Dendritic cell treated with granulocyte-macrophage colony-stimulating factor and Interleukin-4, amounts not matched to agents 40 ng/mL and 50 ng/mL, for 4 days (primary cell): ENCODE data around the gene PARD6G.
A peak's percentile ranks its signal among the peaks of the same experiment; 100 is the strongest.

Source experiments
- H3K27ac Mint-ChIP-seq: one replicate; pipeline ENCODE4 v1.8.0; 2022; ENCODE audit warnings: mild to moderate bottlenecking, mixed read lengths
- H3K27me3 Mint-ChIP-seq: one replicate; pipeline ENCODE4 v1.8.0; 2022; ENCODE audit warnings: mild to moderate bottlenecking, mixed read lengths
- H3K36me3 Mint-ChIP-seq: one replicate; pipeline ENCODE4 v1.8.0; 2022; ENCODE audit warnings: low read depth, mixed read lengths
- H3K4me1 Mint-ChIP-seq: one replicate; pipeline ENCODE4 v1.8.0; 2022; ENCODE audit warnings: low read depth, mixed read lengths
- H3K4me3 Mint-ChIP-seq: one replicate; pipeline ENCODE4 v1.8.0; 2022; ENCODE audit warnings: mild to moderate bottlenecking, moderate library complexity, mixed read lengths
- H3K9me3 Mint-ChIP-seq: one replicate; pipeline ENCODE4 v1.8.0; 2022; ENCODE audit warnings: mixed read lengths
- intact Hi-C: fragments of 100-400 bp; cut with micrococcal nuclease; formaldehyde crosslinking; loops from one replicate; pipeline ENCODE4 v1.15.0; 2022

The PARD6G gene

GRCh38 chr18:80154293-80154692 is 93.0 kb downstream of the PARD6G start:
- Mint-ChIP-seq H3K4me3 (no peak overlapping the region), H3K27ac (no peak overlapping the region)

DNA sequence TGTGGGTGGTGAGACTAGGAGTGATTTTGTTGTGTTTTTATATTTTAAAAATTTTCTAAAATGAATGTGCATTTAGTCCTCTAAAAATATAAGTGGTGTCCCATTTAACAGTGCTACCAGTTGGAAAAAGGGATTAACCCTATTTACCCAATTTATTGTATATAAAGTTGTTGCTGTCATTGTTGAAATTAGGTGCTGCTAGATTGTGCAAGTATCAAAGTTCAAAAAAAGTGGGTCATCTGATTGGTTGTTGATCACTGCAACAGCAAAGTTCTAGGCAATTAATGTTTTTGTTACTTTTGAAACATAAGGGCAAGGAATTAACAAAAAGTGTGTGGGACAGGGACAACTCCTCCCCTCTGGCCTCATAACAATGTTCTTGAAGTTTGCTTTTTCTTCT is 97.6 kb downstream of the PARD6G start:
- H3K36me3 Mint-ChIP-seq: peaks cover 9% of the 10 kb centered on the region
- peaks cover 5% of the 10 kb centered on the region for H3K27me3 Mint-ChIP-seq
- no peak overlapping the region for H3K27ac Mint-ChIP-seq
- no peaks in the 10 kb centered on the region for H3K9me3 Mint-ChIP-seq
- peaks cover 21% of the 10 kb centered on the region for H3K4me1 Mint-ChIP-seq
- intact Hi-C loops: loop anchor here (5.0 to 10.0 kb wide), 3 partner anchors 37 to 475 kb away; partner anchors contain the start of genes CTDP1 and RBFA
- H3K4me3 Mint-ChIP-seq: no peak overlapping the region

More at GRCh38 chr18:80154293-80154692, 93.0 kb downstream of the PARD6G start:
- intact Hi-C loops: no loop called here
- peaks cover 3% of the 10 kb centered on the region for H3K27me3 Mint-ChIP-seq
- peaks cover 14% of the 10 kb centered on the region for H3K4me1 Mint-ChIP-seq
- peaks cover under 1% of the 10 kb centered on the region for H3K36me3 Mint-ChIP-seq
- H3K9me3 Mint-ChIP-seq: no peaks in the 10 kb centered on the region

- intact Hi-C loops: loop anchor here (5.0 to 10.0 kb wide), 3 partner anchors 36 to 474 kb away; partner anchors contain the start of genes CTDP1 and RBFA
- peaks cover 9% of the 10 kb centered on the region for H3K36me3 Mint-ChIP-seq
Observed at GRCh38 chr18:80148326-80149199, 98.8 kb downstream of the PARD6G start.

GRCh38 chr18:80147418-80148325 is 99.6 kb downstream of the PARD6G start:
- Mint-ChIP-seq H3K36me3 (peaks cover 9% of the 10 kb centered on the region), H3K4me3 (peak overlapping the region; percentile 81)
- intact Hi-C loops: loop anchor here (1.0 to 10.0 kb wide), 4 partner anchors 35 to 473 kb away; partner anchors contain the start of genes CTDP1, RBFA and TXNL4A

More at GRCh38 chr18:80148326-80149199, 98.8 kb downstream of the PARD6G start:
- peaks cover 21% of the 10 kb centered on the region for H3K4me1 Mint-ChIP-seq
- peak overlapping the region; percentile 81 for H3K4me3 Mint-ChIP-seq
- H3K27ac Mint-ChIP-seq: peak overlapping the region; percentile 86
- no peaks in the 10 kb centered on the region for H3K9me3 Mint-ChIP-seq
- H3K27me3 Mint-ChIP-seq: peaks cover 5% of the 10 kb centered on the region

DNA sequence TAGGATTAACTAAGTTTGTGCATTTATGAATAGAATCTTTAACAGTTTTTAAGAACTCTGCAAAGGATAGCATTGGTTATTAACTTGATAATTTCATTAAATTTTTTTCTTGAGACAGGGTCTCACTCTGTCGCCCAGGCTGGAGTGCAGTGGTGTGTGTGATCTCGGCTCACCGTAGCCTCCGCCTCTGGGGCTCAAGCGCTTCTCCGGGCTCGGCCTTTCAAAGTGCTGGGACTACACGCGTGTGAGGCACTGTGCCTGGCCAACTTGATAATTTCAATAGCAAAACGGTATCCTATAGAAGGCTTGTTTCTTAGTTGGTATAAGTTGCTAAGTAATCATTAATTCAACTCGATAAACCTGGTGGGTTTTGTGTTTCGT is 100.3 kb downstream of the PARD6G start:
- intact Hi-C loops: loop anchor here (1.0 to 10.0 kb wide), 4 partner anchors 35 to 472 kb away; partner anchors contain the start of genes CTDP1, RBFA and TXNL4A
- Mint-ChIP-seq H3K36me3 (peaks cover 9% of the 10 kb centered on the region), H3K4me3 (peak overlapping the region; percentile 81), H3K9me3 (no peaks in the 10 kb centered on the region), H3K27ac (peak overlapping the region; percentile 86), H3K4me1 (peaks cover 21% of the 10 kb centered on the region), H3K27me3 (peaks cover 5% of the 10 kb centered on the region)

More at GRCh38 chr18:80147418-80148325, 99.6 kb downstream of the PARD6G start:
- Mint-ChIP-seq H3K27me3 (peaks cover 5% of the 10 kb centered on the region), H3K27ac (peak overlapping the region; percentile 86), H3K4me1 (peaks cover 21% of the 10 kb centered on the region), H3K9me3 (no peaks in the 10 kb centered on the region)

- no peaks in the 10 kb centered on the region for H3K9me3 Mint-ChIP-seq
- no peak overlapping the region for H3K27ac Mint-ChIP-seq
- intact Hi-C loops: loop anchor here (5.0 to 10.0 kb wide), 3 partner anchors 33 to 470 kb away; partner anchors contain the start of genes CTDP1 and RBFA
- peaks cover 13% of the 10 kb centered on the region for H3K4me1 Mint-ChIP-seq
- peaks cover 13% of the 10 kb centered on the region for H3K36me3 Mint-ChIP-seq
- H3K4me3 Mint-ChIP-seq: no peak overlapping the region
- peaks cover 5% of the 10 kb centered on the region for H3K27me3 Mint-ChIP-seq
Observed at GRCh38 chr18:80145196-80145804, 102.0 kb downstream of the PARD6G start.

DNA sequence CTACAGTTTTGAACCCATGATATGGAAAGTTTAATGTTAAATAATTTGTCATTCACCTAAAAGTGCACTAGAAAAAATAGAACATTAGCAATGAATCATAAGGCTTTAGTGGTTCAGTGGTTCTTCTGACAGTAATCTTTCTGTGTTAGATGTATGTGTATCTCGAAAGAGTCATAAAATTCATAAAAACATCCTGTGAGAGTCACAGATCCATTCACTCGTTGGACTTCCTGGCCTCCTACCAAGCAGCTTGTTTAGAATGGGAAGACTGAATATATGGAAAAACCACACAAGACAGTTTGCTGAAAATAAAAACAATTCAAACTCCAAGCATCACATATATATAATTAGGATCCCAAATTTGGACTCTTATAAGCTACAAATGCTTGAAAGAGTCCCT is 103.4 kb downstream of the PARD6G start:
- intact Hi-C loops: loop anchor here (10.0 kb wide), 1 partner anchor 469 kb away; the partner anchor contains the start of gene CTDP1
- Mint-ChIP-seq H3K4me1 (peaks cover 3% of the 10 kb centered on the region), H3K36me3 (peaks cover 18% of the 10 kb centered on the region), H3K27me3 (peaks cover 5% of the 10 kb centered on the region), H3K27ac (no peak overlapping the region), H3K4me3 (no peak overlapping the region), H3K9me3 (no peaks in the 10 kb centered on the region)

- Mint-ChIP-seq H3K27ac (no peak overlapping the region), H3K4me3 (no peak overlapping the region), H3K36me3 (peaks cover 46% of the 10 kb centered on the region), H3K4me1 (no peaks in the 10 kb centered on the region), H3K9me3 (no peaks in the 10 kb centered on the region), H3K27me3 (no peaks in the 10 kb centered on the region)
- intact Hi-C loops: loop anchor here (10.0 kb wide), 1 partner anchor 466 kb away; the partner anchor contains the start of gene CTDP1
Observed at GRCh38 chr18:80140455-80140985, 106.8 kb downstream of the PARD6G start.

DNA sequence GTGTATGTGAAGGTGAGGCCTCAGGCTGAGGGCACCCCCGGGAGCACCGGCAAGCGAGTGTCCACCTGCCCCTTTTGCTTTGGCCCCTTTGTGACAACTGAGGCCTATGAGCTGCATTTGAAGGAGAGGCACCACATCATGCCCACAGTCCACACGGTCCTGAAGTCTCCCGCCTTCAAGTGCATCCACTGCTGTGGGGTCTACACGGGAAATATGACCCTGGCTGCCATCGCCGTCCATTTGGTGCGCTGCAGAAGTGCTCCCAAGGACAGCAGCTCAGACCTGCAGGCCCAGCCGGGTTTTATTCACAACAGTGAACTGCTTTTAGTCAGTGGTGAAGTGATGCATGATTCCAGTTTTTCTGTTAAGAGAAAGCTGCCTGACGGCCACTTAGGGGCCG is 109.3 kb downstream of the PARD6G start:
- H3K27ac Mint-ChIP-seq: no peak overlapping the region
- no peaks in the 10 kb centered on the region for H3K27me3 Mint-ChIP-seq
- no peak overlapping the region for H3K4me3 Mint-ChIP-seq
- intact Hi-C loops: no loop called here
- no peaks in the 10 kb centered on the region for H3K9me3 Mint-ChIP-seq
- no peaks in the 10 kb centered on the region for H3K4me1 Mint-ChIP-seq
- H3K36me3 Mint-ChIP-seq: peaks cover 72% of the 10 kb centered on the region

GRCh38 chr18:80137137-80137536 is 110.2 kb downstream of the PARD6G start:
- Mint-ChIP-seq H3K27ac (no peak overlapping the region), H3K4me3 (no peak overlapping the region), H3K9me3 (no peaks in the 10 kb centered on the region), H3K27me3 (no peaks in the 10 kb centered on the region), H3K36me3 (peaks cover 80% of the 10 kb centered on the region), H3K4me1 (no peaks in the 10 kb centered on the region)
- intact Hi-C loops: no loop called here

DNA sequence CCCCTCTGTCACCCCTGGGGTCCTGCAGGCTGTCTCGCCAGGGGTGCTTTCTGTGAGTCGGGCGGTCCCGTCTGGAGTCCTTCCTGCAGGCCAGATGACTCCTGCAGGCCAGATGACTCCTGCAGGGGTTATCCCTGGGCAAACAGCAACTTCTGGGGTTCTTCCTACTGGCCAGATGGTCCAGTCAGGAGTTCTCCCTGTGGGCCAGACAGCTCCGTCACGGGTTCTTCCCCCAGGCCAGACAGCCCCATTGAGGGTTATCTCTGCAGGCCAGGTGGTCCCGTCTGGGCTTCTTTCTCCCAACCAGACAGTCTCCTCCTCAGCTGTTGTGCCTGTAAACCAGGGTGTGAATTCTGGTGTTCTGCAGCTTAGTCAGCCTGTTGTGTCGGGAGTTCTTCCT is 110.6 kb downstream of the PARD6G start:
- intact Hi-C loops: no loop called here
- Mint-ChIP-seq H3K4me1 (no peaks in the 10 kb centered on the region), H3K36me3 (peaks cover 82% of the 10 kb centered on the region), H3K4me3 (no peak overlapping the region), H3K27me3 (no peaks in the 10 kb centered on the region), H3K27ac (no peak overlapping the region), H3K9me3 (no peaks in the 10 kb centered on the region)

DNA sequence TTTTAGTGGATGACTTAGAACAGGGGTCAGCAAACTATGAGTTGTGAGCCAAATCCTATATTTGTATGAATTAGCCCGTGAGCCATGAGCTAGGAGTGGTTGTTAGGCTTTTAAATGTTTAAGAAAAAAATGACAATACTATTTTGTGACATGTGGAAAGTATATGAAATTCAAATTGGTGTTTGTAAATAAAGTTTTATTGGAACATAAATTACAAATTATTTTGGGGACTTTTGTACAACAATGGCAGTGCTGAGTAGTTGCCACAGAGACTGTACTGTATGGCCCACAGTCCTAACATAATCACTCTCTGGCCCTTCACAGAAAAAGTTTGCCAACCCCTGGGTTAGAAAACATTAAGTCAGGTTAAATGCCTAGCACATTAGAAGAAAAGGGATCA is 112.2 kb downstream of the PARD6G start:
- peaks cover 84% of the 10 kb centered on the region for H3K36me3 Mint-ChIP-seq

DNA sequence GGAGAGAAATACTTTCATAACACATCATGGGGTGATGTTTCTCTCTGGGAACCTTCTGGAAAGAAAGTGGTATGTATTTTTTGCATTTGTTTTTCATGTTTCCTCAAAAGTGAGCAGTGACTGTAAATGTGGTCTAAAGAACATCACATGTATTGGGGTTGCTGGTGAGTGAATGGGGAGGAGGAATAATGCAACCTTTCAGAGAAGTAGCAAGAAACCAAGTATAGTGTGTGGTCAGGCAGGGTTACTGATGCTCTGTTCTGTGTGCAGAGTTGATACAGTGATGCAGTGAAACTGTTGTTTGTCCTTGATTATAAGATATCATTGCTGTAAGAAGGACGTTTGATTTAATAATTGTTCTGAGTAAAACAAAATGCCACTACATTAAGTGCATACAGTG is 114.2 kb downstream of the PARD6G start:
- Mint-ChIP-seq H3K4me1 (no peaks in the 10 kb centered on the region), H3K9me3 (no peaks in the 10 kb centered on the region), H3K27ac (no peak overlapping the region), H3K4me3 (no peak overlapping the region), H3K27me3 (no peaks in the 10 kb centered on the region), H3K36me3 (peaks cover 68% of the 10 kb centered on the region)
- intact Hi-C loops: no loop called here

More for the DNA sequence above, 112.2 kb downstream of the PARD6G start:
- Mint-ChIP-seq H3K9me3 (no peaks in the 10 kb centered on the region), H3K4me1 (no peaks in the 10 kb centered on the region), H3K27me3 (no peaks in the 10 kb centered on the region), H3K4me3 (no peak overlapping the region), H3K27ac (no peak overlapping the region)
- intact Hi-C loops: no loop called here
